GM12873 (cell line): ENCODE results near the gene UBE2B.

Source experiments
- TF ChIP-seq, protein P1 (sequence below): IDR thresholded peaks from 2 replicates; pipeline ENCODE4 v1.5.1; 2012; ENCODE audit warnings: low read depth, mild to moderate bottlenecking, moderate library complexity, low read length, control low read depth; ENCODE audit not compliant: insufficient read depth; ENCODE audit errors: missing control alignments

The UBE2B gene

GRCh38 chr5:134436523-134437339 lies 65.4 kb downstream of the UBE2B start:
- TF ChIP-seq, protein P1, sequence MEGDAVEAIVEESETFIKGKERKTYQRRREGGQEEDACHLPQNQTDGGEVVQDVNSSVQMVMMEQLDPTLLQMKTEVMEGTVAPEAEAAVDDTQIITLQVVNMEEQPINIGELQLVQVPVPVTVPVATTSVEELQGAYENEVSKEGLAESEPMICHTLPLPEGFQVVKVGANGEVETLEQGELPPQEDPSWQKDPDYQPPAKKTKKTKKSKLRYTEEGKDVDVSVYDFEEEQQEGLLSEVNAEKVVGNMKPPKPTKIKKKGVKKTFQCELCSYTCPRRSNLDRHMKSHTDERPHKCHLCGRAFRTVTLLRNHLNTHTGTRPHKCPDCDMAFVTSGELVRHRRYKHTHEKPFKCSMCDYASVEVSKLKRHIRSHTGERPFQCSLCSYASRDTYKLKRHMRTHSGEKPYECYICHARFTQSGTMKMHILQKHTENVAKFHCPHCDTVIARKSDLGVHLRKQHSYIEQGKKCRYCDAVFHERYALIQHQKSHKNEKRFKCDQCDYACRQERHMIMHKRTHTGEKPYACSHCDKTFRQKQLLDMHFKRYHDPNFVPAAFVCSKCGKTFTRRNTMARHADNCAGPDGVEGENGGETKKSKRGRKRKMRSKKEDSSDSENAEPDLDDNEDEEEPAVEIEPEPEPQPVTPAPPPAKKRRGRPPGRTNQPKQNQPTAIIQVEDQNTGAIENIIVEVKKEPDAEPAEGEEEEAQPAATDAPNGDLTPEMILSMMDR, result no peak

DNA sequence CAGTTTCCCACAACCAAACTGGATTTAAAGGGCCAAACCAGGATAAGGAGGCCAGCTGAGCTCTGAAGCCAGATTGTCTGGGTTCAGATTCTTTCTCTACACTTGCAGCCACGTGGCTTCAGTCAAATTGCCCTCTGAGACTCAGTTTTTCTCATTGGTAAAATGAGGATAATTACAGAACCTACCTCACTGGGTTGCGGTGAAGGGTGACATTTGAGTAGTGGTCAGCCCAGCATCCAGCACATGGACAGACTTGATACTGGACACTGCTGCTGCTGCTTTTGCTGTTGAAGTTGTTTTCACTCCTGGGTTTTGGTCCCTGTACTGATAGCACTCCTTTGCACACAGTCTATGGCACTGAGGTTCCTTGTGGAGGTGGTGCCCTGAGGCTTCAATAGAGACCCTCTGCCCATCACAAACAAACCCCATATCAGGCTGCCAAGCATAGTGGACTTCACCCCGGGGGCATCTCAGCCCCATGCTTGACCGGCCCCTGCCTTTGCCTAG lies 66.0 kb downstream of the UBE2B start:
- TF ChIP-seq, protein P1, result no peak

DNA sequence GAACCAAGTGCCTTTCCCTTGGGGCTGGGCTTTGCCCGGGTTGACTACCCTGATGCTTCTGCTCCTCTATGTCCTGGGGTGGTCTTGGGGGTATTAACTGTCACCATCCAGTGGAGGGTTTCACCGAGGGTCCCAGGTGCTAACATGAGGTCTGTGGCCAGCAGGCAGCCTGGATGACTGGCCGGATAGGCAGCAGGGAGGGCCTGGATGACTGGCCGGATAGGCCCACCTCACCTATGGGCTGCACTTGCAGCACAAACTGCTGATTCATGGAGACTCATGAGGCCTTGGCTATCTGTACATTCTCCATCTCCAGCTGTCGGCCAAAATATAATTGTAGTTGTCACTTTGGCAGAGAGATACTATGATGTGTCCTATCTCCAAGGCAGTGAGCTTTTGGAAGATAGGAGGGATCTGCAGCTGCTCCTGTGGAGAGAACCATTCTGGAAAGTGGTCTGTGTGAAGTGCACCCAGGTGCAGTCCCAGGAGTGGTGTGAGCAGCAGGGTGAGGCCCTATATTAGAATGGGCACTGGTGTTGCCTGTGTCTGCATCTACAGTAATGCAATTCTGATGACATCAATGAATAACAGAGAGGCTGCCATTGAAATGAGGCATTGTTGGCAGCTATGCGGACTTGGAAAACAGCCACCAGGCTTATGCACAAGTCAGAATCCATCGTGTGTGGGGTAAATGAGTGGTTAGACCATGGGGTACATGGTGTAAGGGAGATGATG lies 66.6 kb downstream of the UBE2B start:
- TF ChIP-seq, protein P1, result no peak

GRCh38 chr5:134438721-134439123 lies 67.4 kb downstream of the UBE2B start:
- TF ChIP-seq, protein P1, result no peak

DNA sequence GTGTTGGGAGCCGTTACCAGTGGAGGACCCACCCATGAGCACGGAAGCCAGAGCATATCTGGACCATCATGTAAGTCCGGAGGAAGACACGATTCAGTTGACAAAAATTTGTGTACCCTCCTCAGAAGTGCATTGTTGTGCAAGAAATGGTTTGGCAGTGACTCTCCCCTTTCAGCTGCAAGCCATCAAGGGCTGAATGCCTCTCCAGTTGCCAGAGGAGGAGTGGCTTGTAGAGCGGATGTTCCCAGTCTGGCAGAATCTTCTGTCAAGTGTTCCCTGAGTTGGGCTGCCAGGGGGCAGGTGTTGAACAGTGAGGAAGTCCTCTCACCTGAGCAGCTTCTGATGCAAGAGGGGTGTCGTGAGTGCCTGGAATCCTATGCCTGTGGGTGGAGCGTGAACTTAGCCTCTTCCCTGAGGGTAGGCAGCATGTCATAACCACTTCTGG lies 67.9 kb downstream of the UBE2B start:
- TF ChIP-seq, protein P1, result no peak

GRCh38 chr5:134440201-134440755 lies 68.9 kb downstream of the UBE2B start:
- TF ChIP-seq, protein P1, result no peak
